ENCODE data around the gene HNRNPU. TPM values are rescaled to one million over a fixed set of nuclear protein-coding genes. Genes with fewer than 3 reads are reported as not detected.
"Not testable (repeated sequence)": the region's sequence is repeated elsewhere in the genome, so short reads cannot be mapped to it uniquely, and the experiment has no call there.

Gene HNRNPU
- total RNA-seq, 1 donor from 2014 or later = 856 TPM

GRCh38 chr1:244834543-244835275 lies 29.6 kb downstream of the HNRNPU start:
- Histone ChIP-seq H3K27ac (peak overlapping the region; percentile 100), H3K4me3 (peak overlapping the region; percentile 82), H3K4me1 (peaks cover 17% of the 10 kb centered on the region), H3K9ac (peak overlapping the region; percentile 97), H3K79me2 (ENCODE audit: low read depth) (peaks cover 41% of the 10 kb centered on the region), H3K9me3 (ENCODE audit: low read depth) (no peaks in the 10 kb centered on the region), H3K36me3 (peaks cover 6% of the 10 kb centered on the region), H4K20me1 (ENCODE audit: low read depth) (peaks cover 22% of the 10 kb centered on the region), H2AFZ (replicated peaks) (peak overlapping the region; percentile 90), H3K4me2 (peak overlapping the region; percentile 85), H3F3A (ENCODE audit: low read depth) (peaks cover 61% of the 10 kb centered on the region), H3K27me3 (no peaks in the 10 kb centered on the region)
- H3K27me3 Mint-ChIP-seq (ENCODE audit: insufficient read depth, low read depth) = peaks cover 5% of the 10 kb centered on the region
- no peak for DNase-seq (ENCODE audit: low spot score)
- peaks cover 18% of the 10 kb centered on the region for H3K36me3 Mint-ChIP-seq
- peaks cover 30% of the 10 kb centered on the region for H3K4me1 Mint-ChIP-seq
- TF ChIP-seq CTCF (IDR thresholded peaks at IDR 0.05) (no peak), EZH2 (IDR thresholded peaks at IDR 0.05) (peak; percentile 24)
- H3K4me3 Mint-ChIP-seq = peak overlapping the region; percentile 92
- no peaks in the 10 kb centered on the region for H3K9me3 Mint-ChIP-seq
- peak overlapping the region; percentile 99 for H3K27ac Mint-ChIP-seq

- Histone ChIP-seq H3K9ac (peak overlapping the region; percentile 97), H4K20me1 (ENCODE audit: low read depth) (peaks cover 17% of the 10 kb centered on the region), H3K36me3 (no peaks in the 10 kb centered on the region), H3K27me3 (no peaks in the 10 kb centered on the region), H3K4me3 (peak overlapping the region; percentile 82), H2AFZ (replicated peaks) (peak overlapping the region; percentile 90), H3K27ac (peak overlapping the region; percentile 100), H3K4me2 (peak overlapping the region; percentile 85), H3K79me2 (ENCODE audit: low read depth) (peaks cover 34% of the 10 kb centered on the region), H3K4me1 (peaks cover 17% of the 10 kb centered on the region), H3F3A (ENCODE audit: low read depth) (peaks cover 53% of the 10 kb centered on the region), H3K9me3 (ENCODE audit: low read depth) (no peaks in the 10 kb centered on the region)
- Mint-ChIP-seq H3K27me3 (ENCODE audit: insufficient read depth, low read depth) (peaks cover 5% of the 10 kb centered on the region), H3K36me3 (peaks cover 12% of the 10 kb centered on the region), H3K9me3 (no peaks in the 10 kb centered on the region), H3K27ac (peak overlapping the region; percentile 99), H3K4me3 (peak overlapping the region; percentile 92), H3K4me1 (peaks cover 30% of the 10 kb centered on the region)
- peak; percentile 65 for DNase-seq (ENCODE audit: low spot score)
- TF ChIP-seq EZH2 (IDR thresholded peaks at IDR 0.05) = peak; percentile 25
- TF ChIP-seq EZH2phosphoT487 (IDR thresholded peaks at IDR 0.05) = no peak
- peak; percentile 18 for TF ChIP-seq CTCF (IDR thresholded peaks at IDR 0.05)
These were observed 30.4 kb downstream of the HNRNPU start for GRCh38 chr1:244833734-244834542.

GRCh38 chr1:244833260-244833659 lies 31.1 kb downstream of the HNRNPU start:
- not testable (repeated sequence) for H3K27ac ChIP-seq; DNase-seq (ENCODE audit: low spot score); H3K27ac Mint-ChIP-seq; H3K4me3 ChIP-seq; H2AFZ ChIP-seq (replicated peaks); H3K9me3 ChIP-seq (ENCODE audit: low read depth); H3K9me3 Mint-ChIP-seq; H3K36me3 ChIP-seq; H3K27me3 Mint-ChIP-seq (ENCODE audit: insufficient read depth, low read depth); H3K36me3 Mint-ChIP-seq; H3K9ac ChIP-seq; H3K4me3 Mint-ChIP-seq; H3K27me3 ChIP-seq
- H3K4me1 Mint-ChIP-seq = peaks cover 27% of the 10 kb centered on the region
- peak overlapping the region; percentile 85 for H3K4me2 ChIP-seq
- H3F3A ChIP-seq (ENCODE audit: low read depth) = peaks cover 46% of the 10 kb centered on the region
- peaks cover 17% of the 10 kb centered on the region for H3K4me1 ChIP-seq
- peaks cover 10% of the 10 kb centered on the region for H4K20me1 ChIP-seq (ENCODE audit: low read depth)
- peaks cover 27% of the 10 kb centered on the region for H3K79me2 ChIP-seq (ENCODE audit: low read depth)
